Astrocyte (in vitro differentiated cells and primary cell): ENCODE data around the gene PTPN4. TPM values are rescaled to one million over a fixed set of nuclear protein-coding genes. Genes with fewer than 3 reads are reported as not detected.

Experiments
- DNase-seq: peaks from one replicate; pipeline ENCODE4 v3.0.0-alpha.2; 2010; ENCODE audit warnings: low read depth
- FAIRE-seq: peaks from 2 replicates; lab custom pipeline; 2011; peaks lifted over from hg19 to GRCh38; lab: Jason Lieb, UNC
- H2AFZ ChIP-seq: 2 replicates; pipeline ENCODE4 v1.6.0; 2012; ENCODE audit warnings: low read depth, low read length, inconsistent platforms
- H3K27ac ChIP-seq: 2 replicates; pipeline ENCODE4 v1.5.1; 2011; ENCODE audit warnings: low read depth, low read length, inconsistent platforms
- H3K27me3 ChIP-seq: 2 replicates; pipeline ENCODE4 v1.6.0; 2011; ENCODE audit warnings: low read length, inconsistent platforms; ENCODE audit not compliant: insufficient read depth
- H3K36me3 ChIP-seq: 2 replicates; pipeline ENCODE4 v1.5.1; 2011; ENCODE audit warnings: low read length, inconsistent platforms; ENCODE audit not compliant: insufficient read depth
- H3K4me1 ChIP-seq: 2 replicates; pipeline ENCODE4 v1.5.1; 2011; ENCODE audit warnings: low read length, inconsistent platforms; ENCODE audit not compliant: insufficient read depth
- H3K4me2 ChIP-seq: 2 replicates; pipeline ENCODE4 v1.6.0; 2012; ENCODE audit warnings: low read length, inconsistent platforms
- H3K4me3 ChIP-seq: 2 replicates; pipeline ENCODE4 v1.5.1; 2011; ENCODE audit warnings: low read depth, mild to moderate bottlenecking, low read length, inconsistent platforms; ENCODE audit not compliant: insufficient read depth
- H3K79me2 ChIP-seq: 2 replicates; pipeline ENCODE4 v1.6.0; 2012; ENCODE audit warnings: mild to moderate bottlenecking, low read length, inconsistent platforms; ENCODE audit not compliant: insufficient read depth
- H3K9ac ChIP-seq: 2 replicates; pipeline ENCODE4 v1.6.0; 2012; ENCODE audit warnings: mild to moderate bottlenecking, low read length, inconsistent platforms
- H3K9me3 ChIP-seq: 2 replicates; pipeline ENCODE4 v1.5.1; 2012; ENCODE audit warnings: low read depth, mild to moderate bottlenecking, low read length, inconsistent platforms; ENCODE audit not compliant: insufficient read depth
- H4K20me1 ChIP-seq: 2 replicates; pipeline ENCODE4 v1.6.0; 2012; ENCODE audit warnings: low read length, inconsistent platforms; ENCODE audit not compliant: insufficient read depth
- H3K27ac Mint-ChIP-seq: one replicate; pipeline ENCODE4 v1.8.0; 2021; ENCODE audit warnings: mild to moderate bottlenecking, mixed read lengths; ENCODE audit not compliant: unreplicated experiment
- H3K27me3 Mint-ChIP-seq: one replicate; pipeline ENCODE4 v1.8.0; 2021; ENCODE audit warnings: low read depth, mixed read lengths; ENCODE audit not compliant: unreplicated experiment
- H3K36me3 Mint-ChIP-seq: one replicate; pipeline ENCODE4 v1.8.0; 2021; ENCODE audit warnings: low read depth, mixed read lengths; ENCODE audit not compliant: unreplicated experiment
- H3K4me1 Mint-ChIP-seq: one replicate; pipeline ENCODE4 v1.8.0; 2021; ENCODE audit warnings: low read depth, mixed read lengths; ENCODE audit not compliant: unreplicated experiment
- H3K4me3 Mint-ChIP-seq: one replicate; pipeline ENCODE4 v1.8.0; 2021; ENCODE audit warnings: mild to moderate bottlenecking, moderate library complexity, mixed read lengths; ENCODE audit not compliant: unreplicated experiment
- H3K9me3 Mint-ChIP-seq: one replicate; pipeline ENCODE4 v1.8.0; 2021; ENCODE audit warnings: mild to moderate bottlenecking, mixed read lengths; ENCODE audit not compliant: unreplicated experiment
- CTCF ChIP-seq: IDR thresholded peaks from 2 replicates; pipeline ENCODE4 v1.5.1; 2011; ENCODE audit warnings: low read depth, mild to moderate bottlenecking, inconsistent platforms, low read length, moderate library complexity; ENCODE audit not compliant: insufficient read depth
- EZH2 ChIP-seq: IDR thresholded peaks from 2 replicates; pipeline ENCODE4 v1.6.1; 2012; ENCODE audit warnings: mild to moderate bottlenecking, low read length, inconsistent platforms; ENCODE audit not compliant: insufficient read depth
- total RNA-seq: library from RNA; stranded (reverse); gene quantifications from 2 replicates; pipeline ENCODE4 v1.2.1, GENCODE V29; 2021

PTPN4 gene
- total RNA-seq, 1 donor from 2014 or later, result 38.2 TPM

GRCh38 chr2:119764832-119765231 is 5.1 kb downstream of the PTPN4 start:
- Histone ChIP-seq H3K36me3 (no peaks in the 10 kb centered on the region), H4K20me1 (peaks cover 35% of the 10 kb centered on the region), H3K27me3 (no peaks in the 10 kb centered on the region), H3K4me1 (peaks cover 6% of the 10 kb centered on the region), H3K9me3 (no peaks in the 10 kb centered on the region), H3K4me3 (no peak overlapping the region), H3K9ac (no peak overlapping the region), H3K27ac (no peak overlapping the region), H2AFZ (no peak overlapping the region), H3K79me2 (peaks cover 87% of the 10 kb centered on the region), H3K4me2 (no peak overlapping the region)
- peak overlapping the region; percentile 4 for H3K27ac Mint-ChIP-seq
- no peaks in the 10 kb centered on the region for H3K27me3 Mint-ChIP-seq
- FAIRE-seq (no peak), DNase-seq (no peak)
- H3K4me1 Mint-ChIP-seq, result peaks cover 25% of the 10 kb centered on the region
- no peaks in the 10 kb centered on the region for H3K36me3 Mint-ChIP-seq
- no peaks in the 10 kb centered on the region for H3K9me3 Mint-ChIP-seq
- H3K4me3 Mint-ChIP-seq, result peak overlapping the region; percentile 15
- TF ChIP-seq CTCF (no peak), EZH2 (no peak)

- DNase-seq, result no peak
- Mint-ChIP-seq H3K36me3 (no peaks in the 10 kb centered on the region), H3K27ac (no peak overlapping the region), H3K9me3 (no peaks in the 10 kb centered on the region), H3K27me3 (no peaks in the 10 kb centered on the region), H3K4me3 (no peak overlapping the region), H3K4me1 (peaks cover 25% of the 10 kb centered on the region)
- no peak for FAIRE-seq
- no peaks in the 10 kb centered on the region for H3K9me3 ChIP-seq
- TF ChIP-seq EZH2 (no peak), CTCF (no peak)
- H3K27ac ChIP-seq, result no peak overlapping the region
- H4K20me1 ChIP-seq, result peaks cover 37% of the 10 kb centered on the region
- no peak overlapping the region for H2AFZ ChIP-seq
- no peak overlapping the region for H3K9ac ChIP-seq
- peaks cover 88% of the 10 kb centered on the region for H3K79me2 ChIP-seq
- H3K27me3 ChIP-seq, result no peaks in the 10 kb centered on the region
- H3K4me3 ChIP-seq, result no peak overlapping the region
- H3K4me2 ChIP-seq, result no peak overlapping the region
- peaks cover 6% of the 10 kb centered on the region for H3K4me1 ChIP-seq
- H3K36me3 ChIP-seq, result no peaks in the 10 kb centered on the region
Measured at GRCh38 chr2:119765433-119766002, 5.8 kb downstream of the PTPN4 start.

GRCh38 chr2:119766944-119767343 is 7.2 kb downstream of the PTPN4 start:
- Mint-ChIP-seq H3K4me3 (no peak overlapping the region), H3K27ac (no peak overlapping the region), H3K27me3 (no peaks in the 10 kb centered on the region), H3K9me3 (no peaks in the 10 kb centered on the region), H3K36me3 (peaks cover 2% of the 10 kb centered on the region), H3K4me1 (peaks cover 25% of the 10 kb centered on the region)
- no peak overlapping the region for H2AFZ ChIP-seq
- peaks cover 43% of the 10 kb centered on the region for H4K20me1 ChIP-seq
- TF ChIP-seq EZH2 (no peak), CTCF (no peak)
- no peaks in the 10 kb centered on the region for H3K27me3 ChIP-seq
- DNase-seq (no peak), FAIRE-seq (no peak)
- no peak overlapping the region for H3K9ac ChIP-seq
- H3K27ac ChIP-seq, result no peak overlapping the region
- H3K4me2 ChIP-seq, result no peak overlapping the region
- H3K9me3 ChIP-seq, result no peaks in the 10 kb centered on the region
- no peaks in the 10 kb centered on the region for H3K36me3 ChIP-seq
- peaks cover 81% of the 10 kb centered on the region for H3K79me2 ChIP-seq
- no peak overlapping the region for H3K4me3 ChIP-seq
- H3K4me1 ChIP-seq, result no peaks in the 10 kb centered on the region
